GM19240 (cell line): ENCODE data around the gene AMBRA1.
A peak's percentile ranks its signal among the peaks of the same experiment; 100 is the strongest.

Experiments used
- DNase-seq: peaks from one replicate; pipeline ENCODE4 v3.0.0; 2011; ENCODE audit warnings: low spot score; ENCODE audit not compliant: insufficient read length

The AMBRA1 gene

GRCh38 chr11:46570790-46571398 lies 22.9 kb downstream of the AMBRA1 start:
- no peak for DNase-seq

- DNase-seq: no peak
Measured at GRCh38 chr11:46565232-46565840, 28.5 kb downstream of the AMBRA1 start.

GRCh38 chr11:46564459-46564858 lies 29.4 kb downstream of the AMBRA1 start:
- DNase-seq: no peak

GRCh38 chr11:46562527-46562926 lies 31.3 kb downstream of the AMBRA1 start:
- no peak for DNase-seq

GRCh38 chr11:46560300-46560991 lies 33.4 kb downstream of the AMBRA1 start:
- DNase-seq: peak; percentile 19

GRCh38 chr11:46559815-46560214 lies 34.0 kb downstream of the AMBRA1 start:
- DNase-seq: no peak

- no peak for DNase-seq
Measured at GRCh38 chr11:46557684-46558151, 36.1 kb downstream of the AMBRA1 start.

- DNase-seq: no peak
Measured at GRCh38 chr11:46555267-46556054, 38.4 kb downstream of the AMBRA1 start.

GRCh38 chr11:46554213-46555147 lies 39.3 kb downstream of the AMBRA1 start:
- DNase-seq: no peak

- no peak for DNase-seq
Measured at GRCh38 chr11:46553814-46554212, 40.0 kb downstream of the AMBRA1 start.

- DNase-seq: no peak
Measured at GRCh38 chr11:46551261-46551660, 42.6 kb downstream of the AMBRA1 start.

- DNase-seq: no peak
Measured at GRCh38 chr11:46547579-46547978, 46.2 kb downstream of the AMBRA1 start.

GRCh38 chr11:46543564-46543963 lies 50.3 kb downstream of the AMBRA1 start:
- DNase-seq: no peak

GRCh38 chr11:46541593-46542371 lies 52.0 kb downstream of the AMBRA1 start:
- DNase-seq: no peak

GRCh38 chr11:46540807-46541206 lies 53.0 kb downstream of the AMBRA1 start:
- DNase-seq: no peak

GRCh38 chr11:46537537-46538295 lies 56.1 kb downstream of the AMBRA1 start:
- DNase-seq: peak; percentile 59

- no peak for DNase-seq
Measured at GRCh38 chr11:46537121-46537520, 56.7 kb downstream of the AMBRA1 start.

GRCh38 chr11:46535688-46536087 lies 58.1 kb downstream of the AMBRA1 start:
- no peak for DNase-seq

GRCh38 chr11:46534711-46535110 lies 59.1 kb downstream of the AMBRA1 start:
- no peak for DNase-seq
